HepG2 (cell line): Measurements from ENCODE around the gene SH2B2.

ENCODE experiments used
- CBX2 ChIP-seq, 2 experiments: fragments of 200-600 bp in 1 of 2; sonication (generic); formaldehyde crosslinking in 1 of 2; IDR thresholded peaks; 2 replicates each; pipeline versions ENCODE4 v1.7.0 to v1.8.1; 2018 to 2022; ENCODE audit warnings: low read depth in 2 of 2, low read length in 1 of 2, mild to moderate bottlenecking in 1 of 2, missing genetic modification reagents in 1 of 2
- CTCF ChIP-seq: sonication (generic); formaldehyde crosslinking; IDR thresholded peaks from 2 replicates; pipeline ENCODE4 v1.5.0; 2020; ENCODE audit warnings: mild to moderate bottlenecking, missing genetic modification reagents, moderate library complexity
- FOXK2 ChIP-seq: fragments of 450-650 bp; IDR thresholded peaks from 2 replicates; pipeline ENCODE4 v1.6.1; 2016
- NFATC3 ChIP-seq: sonication (generic); formaldehyde crosslinking; IDR thresholded peaks from 2 replicates; pipeline ENCODE4 v1.5.1; 2020; ENCODE audit warnings: mild to moderate bottlenecking, missing genetic modification reagents
- NFKB2 ChIP-seq: sonication (generic); formaldehyde crosslinking; IDR thresholded peaks from 2 replicates; pipeline ENCODE4 v1.4.0; 2020; ENCODE audit warnings: missing genetic modification reagents, borderline replicate concordance
- POLR2A ChIP-seq, 2 experiments: IDR thresholded peaks; 2 replicates each; pipeline ENCODE4 v1.6.1; 2011; ENCODE audit warnings: low read depth in 2 of 2, low read length in 2 of 2, mild to moderate bottlenecking in 1 of 2, moderate library complexity in 1 of 2; ENCODE audit not compliant: insufficient read depth in 1 of 2
- RXRA ChIP-seq: sonication (generic); formaldehyde crosslinking; IDR thresholded peaks from 2 replicates; pipeline ENCODE4 v1.5.1; 2020; ENCODE audit warnings: missing genetic modification reagents
- SP1 ChIP-seq, 2 experiments: fragments of 450-650 bp in 1 of 2; sonication (generic) in 1 of 2; formaldehyde crosslinking in 1 of 2; IDR thresholded peaks; 2 replicates each; pipeline versions ENCODE4 v1.4.0 to v1.6.1; 2016 to 2020; ENCODE audit warnings: missing genetic modification reagents in 1 of 2
- TAF1 ChIP-seq: sonication (generic); formaldehyde crosslinking; IDR thresholded peaks from 2 replicates; pipeline ENCODE4 v1.4.0; 2020; ENCODE audit warnings: missing genetic modification reagents
- ZNF207 ChIP-seq: fragments of 450-650 bp; IDR thresholded peaks from 2 replicates; pipeline ENCODE4 v1.6.1; 2016; ENCODE audit warnings: antibody characterized with exemption, borderline replicate concordance
- ZNF468 ChIP-seq: sonication (generic); formaldehyde crosslinking; IDR thresholded peaks from 2 replicates; pipeline ENCODE4 v1.8.0; 2022; ENCODE audit warnings: mild to moderate bottlenecking, moderate library complexity, missing genetic modification reagents
- TF ChIP-seq, protein P1 (sequence below): sonication (generic); formaldehyde crosslinking; IDR thresholded peaks from 2 replicates; pipeline ENCODE4 v1.9.0; 2021; ENCODE audit warnings: missing genetic modification reagents, borderline replicate concordance

DNA sequence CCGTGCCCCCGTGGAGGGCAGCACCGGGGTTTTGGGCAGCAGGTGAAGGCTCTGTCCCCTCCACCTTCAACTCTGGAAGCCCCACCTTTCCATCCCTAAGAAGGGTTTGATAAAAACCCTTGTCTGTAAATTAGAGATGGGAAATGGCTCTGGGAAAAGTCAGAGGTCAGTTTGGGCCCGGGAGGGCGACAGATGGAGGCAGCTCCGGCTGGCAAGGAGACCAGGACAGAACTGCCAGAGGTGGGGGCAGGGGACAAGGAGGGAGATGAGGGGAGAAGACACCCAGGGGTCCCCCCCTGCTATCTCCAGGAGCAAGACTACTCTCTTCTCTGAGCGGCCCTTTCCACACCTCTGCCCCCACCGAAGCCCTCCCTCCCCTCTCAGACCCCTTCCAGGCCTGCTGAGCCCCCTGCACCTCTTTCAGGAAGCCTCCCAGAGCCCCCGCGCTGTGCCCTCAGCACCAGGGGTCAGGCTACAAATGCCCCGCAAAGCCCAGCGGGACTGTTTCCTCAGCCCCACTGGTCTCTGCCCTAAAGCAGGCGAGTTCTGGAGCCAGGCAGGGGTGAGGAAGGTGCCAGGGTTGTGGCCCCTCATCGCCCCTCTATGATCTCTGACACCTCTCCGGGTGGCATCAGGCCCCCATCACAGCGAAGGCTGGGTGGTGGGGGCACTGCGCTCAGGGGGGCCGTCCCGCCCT is 980 bp upstream of the SH2B2 start:
- no peak for TF ChIP-seq RXRA (CRISPR knock-in tag)
- no peak for TF ChIP-seq ZNF468 (CRISPR knock-in tag)
- TF ChIP-seq CBX2 (IDR thresholded peaks at IDR 0.05; ENCODE audit: low read depth, low read length): no peak
- TF ChIP-seq CBX2 (CRISPR knock-in tag; IDR thresholded peaks at IDR 0.05; ENCODE audit: low read depth): no peak
- no peak for TF ChIP-seq CTCF (CRISPR knock-in tag)
- TF ChIP-seq TAF1 (CRISPR knock-in tag): no peak
- no peak for TF ChIP-seq SP1 (IDR thresholded peaks at IDR 0.05)
- TF ChIP-seq SP1 (CRISPR knock-in tag; IDR thresholded peaks at IDR 0.05): no peak
- no peak for TF ChIP-seq NFATC3
- TF ChIP-seq NFKB2 (CRISPR knock-in tag): no peak
- no peak for TF ChIP-seq ZNF207
- no peak for TF ChIP-seq POLR2A (IDR thresholded peaks at IDR 0.05; ENCODE audit: insufficient read depth in 1 of 2, low read depth in 2 of 2, low read length in 2 of 2)
- TF ChIP-seq, protein P1, sequence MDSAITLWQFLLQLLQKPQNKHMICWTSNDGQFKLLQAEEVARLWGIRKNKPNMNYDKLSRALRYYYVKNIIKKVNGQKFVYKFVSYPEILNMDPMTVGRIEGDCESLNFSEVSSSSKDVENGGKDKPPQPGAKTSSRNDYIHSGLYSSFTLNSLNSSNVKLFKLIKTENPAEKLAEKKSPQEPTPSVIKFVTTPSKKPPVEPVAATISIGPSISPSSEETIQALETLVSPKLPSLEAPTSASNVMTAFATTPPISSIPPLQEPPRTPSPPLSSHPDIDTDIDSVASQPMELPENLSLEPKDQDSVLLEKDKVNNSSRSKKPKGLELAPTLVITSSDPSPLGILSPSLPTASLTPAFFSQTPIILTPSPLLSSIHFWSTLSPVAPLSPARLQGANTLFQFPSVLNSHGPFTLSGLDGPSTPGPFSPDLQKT (CRISPR knock-in tag): no peak
- no peak for TF ChIP-seq FOXK2
